Prostate gland (tissue), 2 donors: ENCODE data around the gene SAMD4A. TPM values are rescaled to one million over a fixed set of nuclear protein-coding genes. Genes with fewer than 3 reads are reported as not detected.

Experiments used
- DNase-seq: peaks from one replicate; pipeline ENCODE4 v3.0.0-alpha.2; 2019; ENCODE audit warnings: low spot score
- H3K27ac ChIP-seq, 2 donors: fragments of 200-600 bp; sonication (generic); 2 replicates each; pipeline ENCODE4 v1.5.1; 2017 to 2019
- H3K27me3 ChIP-seq: fragments of 200-600 bp; sonication (generic); replicated peaks from 2 replicates; pipeline ENCODE4 v1.5.1; 2019; ENCODE audit not compliant: insufficient read depth
- H3K36me3 ChIP-seq, 2 donors: fragments of 200-600 bp; sonication (generic); 1 replicate in 1 of 2; 2 replicates in 1 of 2; pipeline versions ENCODE4 v1.5.1 to v1.8.1; 2017 to 2019
- H3K4me1 ChIP-seq: fragments of 200-600 bp; sonication (generic); replicated peaks from 2 replicates; pipeline ENCODE4 v1.5.1; 2019
- H3K4me3 ChIP-seq, 2 donors: fragments of 200-600 bp; sonication (generic); 2 replicates each; pipeline ENCODE4 v1.5.1; 2017 to 2019
- H3K9me3 ChIP-seq: fragments of 200-600 bp; sonication (generic); 2 replicates; pipeline ENCODE4 v1.5.1; 2017
- CTCF ChIP-seq, 4 experiments: fragments of 200-600 bp in 2 of 4; fragments of 450-650 bp in 2 of 4; sonication (generic) in 2 of 4; IDR thresholded peaks; 1 replicate in 3 of 4; 2 replicates in 1 of 4; pipeline ENCODE4 v1.5.1; 2016 to 2019; ENCODE audit warnings: antibody characterized with exemption in 4 of 4, mild to moderate bottlenecking in 2 of 4, moderate library complexity in 2 of 4
- POLR2A ChIP-seq: fragments of 450-650 bp; IDR thresholded peaks from one replicate; pipeline ENCODE4 v1.6.1; 2016; ENCODE audit warnings: antibody characterized with exemption, mild to moderate bottlenecking
- POLR2AphosphoS5 ChIP-seq: sonication (generic); formaldehyde crosslinking; IDR thresholded peaks from one replicate; pipeline ENCODE4 v1.6.1; 2017; ENCODE audit warnings: antibody characterized with exemption
- WGBS: methylation state at CpG from one replicate; pipeline ENCODE4 v1.1.5; 2018; 5-methylcytosine and 5-hydroxymethylcytosine counted together
- intact Hi-C: fragments of 100-400 bp; cut with DNase I; formaldehyde crosslinking; loops from one replicate; pipeline ENCODE4 v1.14.2; 2022
- total RNA-seq, 2 donors: library from RNA; depleted of rRNA; stranded (reverse); fragments of >200 nt; gene quantifications; one replicate each; pipeline ENCODE4 v1.1.0, GENCODE V29; 2016

SAMD4A gene
- total RNA-seq, 2 donors from 2014 or later = 18.1 to 38.5 TPM

GRCh38 chr14:54683882-54684794 lies 117.2 kb downstream of the SAMD4A start:
- Histone ChIP-seq H3K27me3 (no peaks in the 10 kb centered on the region), H3K36me3 (no peaks in the 10 kb centered on the region), H3K9me3 (no peaks in the 10 kb centered on the region), H3K4me1 (no peaks in the 10 kb centered on the region), H3K4me3 (no peak overlapping the region), H3K27ac (peak overlapping the region in 1 of 2 donors; percentile 15)
- no peak for DNase-seq
- intact Hi-C loops = no loop called here
- WGBS = 50% methylated on average over 8 of the region's 8 CpGs
- TF ChIP-seq POLR2A (no peak), POLR2AphosphoS5 (no peak), CTCF (IDR thresholded peaks at IDR 0.05) (no peak)

GRCh38 chr14:54685286-54685845 lies 118.4 kb downstream of the SAMD4A start:
- Histone ChIP-seq H3K9me3 (no peaks in the 10 kb centered on the region), H3K4me1 (no peaks in the 10 kb centered on the region), H3K27ac (peak overlapping the region; percentile 74 to 75), H3K27me3 (no peaks in the 10 kb centered on the region), H3K36me3 (no peaks in the 10 kb centered on the region), H3K4me3 (no peak overlapping the region)
- no peak for DNase-seq
- WGBS = 93% methylated on average over 4 of the region's 4 CpGs
- intact Hi-C loops = no loop called here
- TF ChIP-seq POLR2AphosphoS5 (no peak), POLR2A (no peak), CTCF (IDR thresholded peaks at IDR 0.05) (no peak)

GRCh38 chr14:54686219-54686870 lies 119.4 kb downstream of the SAMD4A start:
- no peak overlapping the region for H3K4me3 ChIP-seq
- intact Hi-C loops = no loop called here
- 48% methylated on average over 8 of the region's 8 CpGs for WGBS
- DNase-seq = no peak
- H3K27ac ChIP-seq = peak overlapping the region; percentile 74 to 75
- H3K27me3 ChIP-seq = no peaks in the 10 kb centered on the region
- no peak for TF ChIP-seq CTCF (IDR thresholded peaks at IDR 0.05)
- TF ChIP-seq POLR2AphosphoS5 = peak; percentile 60
- H3K4me1 ChIP-seq = no peaks in the 10 kb centered on the region
- no peaks in the 10 kb centered on the region for H3K9me3 ChIP-seq
- no peaks in the 10 kb centered on the region for H3K36me3 ChIP-seq

DNA sequence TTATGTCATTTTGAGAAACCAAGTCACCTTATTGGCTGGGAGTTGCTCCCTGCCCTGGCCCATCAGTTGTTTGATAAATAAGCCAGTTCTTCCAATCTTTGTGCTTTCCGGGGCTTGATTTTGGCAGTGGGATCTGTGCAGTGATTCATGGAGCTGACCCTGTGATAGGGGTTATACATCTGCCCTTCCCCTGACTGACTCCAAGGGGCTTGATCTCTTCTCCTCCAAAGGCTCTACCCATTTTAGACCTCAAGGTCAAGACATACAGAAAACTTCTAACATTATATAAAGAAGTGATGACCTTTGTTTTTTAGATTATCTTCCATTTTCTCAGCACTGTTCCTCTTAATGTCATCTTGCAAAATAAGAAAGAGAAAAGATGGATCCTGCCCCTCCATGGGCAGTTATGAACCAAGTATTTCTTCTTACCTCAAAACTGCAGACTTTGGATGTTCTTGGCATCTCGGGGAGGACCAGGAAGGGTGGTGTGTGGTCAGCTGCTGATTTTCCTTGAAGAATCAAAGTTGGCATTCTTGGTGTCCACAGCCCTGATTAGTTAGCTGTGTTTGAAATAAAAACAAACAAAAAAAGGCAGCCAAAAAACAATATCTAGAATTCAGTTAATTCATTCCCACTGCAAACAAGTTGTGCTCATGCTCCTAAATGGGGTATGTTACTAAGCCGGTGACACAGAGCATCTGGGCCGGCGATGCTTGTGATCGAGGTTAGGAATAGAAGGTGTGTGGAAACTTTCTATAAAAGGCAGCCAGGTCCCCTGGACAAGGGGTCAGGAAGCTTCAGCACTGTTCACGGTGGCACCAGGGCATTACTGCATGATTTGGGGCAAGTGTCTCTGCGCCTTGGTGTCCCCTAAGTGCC lies 120.2 kb downstream of the SAMD4A start:
- no peak for TF ChIP-seq POLR2AphosphoS5
- no peak for TF ChIP-seq POLR2A
- no peak for TF ChIP-seq CTCF (IDR thresholded peaks at IDR 0.05)
- DNase-seq = no peak
- intact Hi-C loops = no loop called here
- Histone ChIP-seq H3K27me3 (no peaks in the 10 kb centered on the region), H3K4me3 (no peak overlapping the region), H3K9me3 (no peaks in the 10 kb centered on the region), H3K4me1 (no peaks in the 10 kb centered on the region), H3K36me3 (no peaks in the 10 kb centered on the region), H3K27ac (peak overlapping the region; percentile 47 to 75)
- WGBS = 69% methylated on average over 8 of the region's 8 CpGs
